HG03342 (cell line): ENCODE results near the gene WFS1.

Experiments used
- ATAC-seq: cut with Tn5 transposase; IDR thresholded peaks from one replicate; pipeline ENCODE4 v1.9.1; 2021; ENCODE audit warnings: mild to moderate bottlenecking, moderate library complexity; ENCODE audit not compliant: unreplicated experiment

Gene WFS1

GRCh38 chr4:6338175-6338950 is 68.7 kb downstream of the WFS1 start:
- no peak for ATAC-seq

GRCh38 chr4:6338951-6339817 is 69.5 kb downstream of the WFS1 start:
- no peak for ATAC-seq

GRCh38 chr4:6339818-6340445 is 70.3 kb downstream of the WFS1 start:
- ATAC-seq, result no peak

- ATAC-seq, result no peak
Observed at GRCh38 chr4:6340446-6341015, 70.9 kb downstream of the WFS1 start.

GRCh38 chr4:6341696-6342095 is 72.0 kb downstream of the WFS1 start:
- ATAC-seq, result no peak

- no peak for ATAC-seq
Observed at GRCh38 chr4:6342530-6343293, 73.1 kb downstream of the WFS1 start.

GRCh38 chr4:6343939-6344408 is 74.3 kb downstream of the WFS1 start:
- no peak for ATAC-seq

- ATAC-seq, result no peak
Observed at GRCh38 chr4:6345096-6345830, 75.6 kb downstream of the WFS1 start.

GRCh38 chr4:6345866-6346265 is 76.2 kb downstream of the WFS1 start:
- ATAC-seq, result no peak

GRCh38 chr4:6346373-6347110 is 76.9 kb downstream of the WFS1 start:
- no peak for ATAC-seq

GRCh38 chr4:6347511-6348045 is 77.9 kb downstream of the WFS1 start:
- ATAC-seq, result no peak

- ATAC-seq, result no peak
Observed at GRCh38 chr4:6348408-6348807, 78.8 kb downstream of the WFS1 start.

- ATAC-seq, result no peak
Observed at GRCh38 chr4:6349896-6350603, 80.4 kb downstream of the WFS1 start.

GRCh38 chr4:6350646-6351045 is 81.0 kb downstream of the WFS1 start:
- no peak for ATAC-seq

GRCh38 chr4:6351246-6352000 is 81.8 kb downstream of the WFS1 start:
- no peak for ATAC-seq

- no peak for ATAC-seq
Observed at GRCh38 chr4:6352031-6352692, 82.5 kb downstream of the WFS1 start.
